Activated T-cell treated with anti-CD3 and anti-CD28 coated beads, Interleukin-2, amount 50 U/mL, for 24 hours (primary cell): Measurements from ENCODE around the gene BCL2L2.
A peak's percentile ranks its signal among the peaks of the same experiment; 100 is the strongest.
"Not testable (repeated sequence)": the region's sequence is repeated elsewhere in the genome, so short reads cannot be mapped to it uniquely, and the experiment has no call there.

Experiments used
- DNase-seq: peaks from one replicate; pipeline ENCODE4 v3.0.0-alpha.2; 2020
- H3K27ac Mint-ChIP-seq: 2 replicates; pipeline ENCODE4 v1.8.0; 2020; ENCODE audit warnings: mild to moderate bottlenecking, mixed read lengths
- H3K27me3 Mint-ChIP-seq: 2 replicates; pipeline ENCODE4 v1.8.0; 2020; ENCODE audit warnings: mixed read lengths
- H3K36me3 Mint-ChIP-seq: 2 replicates; pipeline ENCODE4 v1.8.0; 2020; ENCODE audit warnings: low read depth, mixed read lengths
- H3K4me1 Mint-ChIP-seq: 2 replicates; pipeline ENCODE4 v1.8.0; 2020; ENCODE audit warnings: low read depth, mixed read lengths
- H3K4me3 Mint-ChIP-seq: 2 replicates; pipeline ENCODE4 v1.8.0; 2020; ENCODE audit warnings: mild to moderate bottlenecking, moderate library complexity, mixed read lengths
- H3K9me3 Mint-ChIP-seq: 2 replicates; pipeline ENCODE4 v1.8.0; 2020; ENCODE audit warnings: mixed read lengths

The BCL2L2 gene

DNA sequence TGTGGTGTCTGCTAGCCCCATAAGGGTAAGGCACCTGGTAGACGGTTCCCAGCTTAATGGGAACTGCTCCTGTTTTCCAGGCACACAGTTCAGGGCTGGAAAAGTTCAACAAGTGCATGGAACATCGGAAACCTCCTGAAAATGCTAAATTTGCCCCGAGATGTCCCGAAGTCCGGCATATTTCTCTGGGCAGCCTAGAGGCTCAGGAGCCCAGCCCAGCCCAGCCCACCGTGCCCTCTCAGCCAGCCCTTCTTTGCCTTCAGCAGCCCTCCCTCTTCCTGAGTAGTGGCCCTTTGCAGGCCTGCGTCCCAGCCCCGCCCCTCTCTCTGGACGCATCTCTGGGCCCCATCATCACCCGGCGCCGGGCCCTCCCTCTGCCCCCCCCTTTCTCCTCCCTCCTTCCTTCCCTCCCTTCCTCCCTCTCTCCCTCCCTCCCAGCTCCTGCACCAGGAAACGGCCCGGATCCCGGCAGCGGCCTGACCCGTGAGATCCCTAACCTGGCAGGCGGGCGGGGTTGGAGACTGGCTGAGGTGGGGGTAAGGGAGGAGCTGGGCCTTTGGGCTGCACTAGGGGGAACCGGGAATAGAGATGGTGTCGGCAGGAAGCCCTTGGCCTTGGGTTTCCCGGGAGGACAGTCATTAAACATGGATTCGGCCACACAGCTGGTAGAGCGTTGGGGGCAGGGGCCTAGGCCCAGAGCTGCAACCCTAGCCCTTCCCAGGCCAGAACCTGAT is at the start of gene BCL2L2:
BCL2L2 (plus strand) TSS at position 422 of the 734 bp plus-strand sequence. CDS start 935 bp downstream, outside the sequence.
- Mint-ChIP-seq H3K4me3 (peak within 1 kb of the TSS; percentile 33), H3K27me3 (peaks cover 37% of the 10 kb centered on the region), H3K27ac (no peak within 1 kb of the TSS), H3K36me3 (peaks cover 3% of the 10 kb centered on the region), H3K9me3 (no peaks in the 10 kb centered on the region), H3K4me1 (peaks cover 12% of the 10 kb centered on the region)
- no peak for DNase-seq

- H3K36me3 Mint-ChIP-seq = no peaks in the 10 kb centered on the region
- H3K27ac Mint-ChIP-seq = no peak overlapping the region
- H3K9me3 Mint-ChIP-seq = no peaks in the 10 kb centered on the region
- H3K4me3 Mint-ChIP-seq = no peak overlapping the region
- no peak for DNase-seq
- no peaks in the 10 kb centered on the region for H3K4me1 Mint-ChIP-seq
- H3K27me3 Mint-ChIP-seq = peaks cover 32% of the 10 kb centered on the region
These were observed 48.4 kb upstream of the BCL2L2 start for GRCh38 chr14:23258256-23258655.

DNA sequence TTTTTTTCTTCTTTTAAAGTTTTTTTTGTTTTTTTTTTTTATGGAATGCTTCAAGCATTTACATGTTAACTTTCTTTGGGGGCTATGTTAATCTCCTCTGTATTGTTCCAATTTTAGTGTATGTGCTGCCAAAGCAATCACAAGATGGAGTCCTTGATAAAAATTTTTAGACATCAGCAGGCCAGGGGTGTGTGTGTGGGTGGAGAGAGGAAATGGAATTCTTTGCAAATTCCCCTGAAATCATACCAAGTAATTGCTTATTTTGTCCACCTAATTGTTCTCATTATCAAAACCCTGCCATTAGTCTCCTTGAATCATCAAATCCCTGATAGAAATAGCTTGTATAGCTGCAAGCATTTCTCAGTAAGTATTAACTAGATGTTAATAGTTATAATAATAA is 47.2 kb upstream of the BCL2L2 start:
- no peaks in the 10 kb centered on the region for H3K9me3 Mint-ChIP-seq
- H3K27me3 Mint-ChIP-seq = peaks cover 36% of the 10 kb centered on the region
- H3K4me1 Mint-ChIP-seq = no peaks in the 10 kb centered on the region
- H3K27ac Mint-ChIP-seq = no peak overlapping the region
- DNase-seq = no peak
- H3K36me3 Mint-ChIP-seq = no peaks in the 10 kb centered on the region
- H3K4me3 Mint-ChIP-seq = no peak overlapping the region

DNA sequence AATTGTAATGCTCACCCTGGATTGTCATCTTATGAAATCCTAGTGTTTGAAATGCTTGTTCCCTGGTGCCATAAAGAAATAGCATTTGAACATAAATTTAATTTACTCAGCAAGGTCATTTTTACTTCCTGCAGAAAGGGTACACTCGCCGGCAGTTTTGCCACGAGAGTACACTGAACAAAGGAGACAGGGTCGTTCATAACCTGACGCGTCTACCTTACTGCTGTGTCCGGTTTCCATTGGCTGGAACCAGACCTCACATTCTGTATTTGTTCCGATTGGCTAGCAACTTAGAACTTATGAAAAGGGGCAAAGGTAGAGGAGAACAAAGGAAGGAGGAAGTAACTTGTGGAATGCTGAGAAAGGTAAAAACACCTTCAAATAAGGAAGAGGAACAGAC is 45.8 kb upstream of the BCL2L2 start:
- H3K27me3 Mint-ChIP-seq = peaks cover 41% of the 10 kb centered on the region
- not testable (repeated sequence) for H3K4me1 Mint-ChIP-seq, H3K27ac Mint-ChIP-seq, H3K4me3 Mint-ChIP-seq, H3K36me3 Mint-ChIP-seq, DNase-seq, H3K9me3 Mint-ChIP-seq

DNA sequence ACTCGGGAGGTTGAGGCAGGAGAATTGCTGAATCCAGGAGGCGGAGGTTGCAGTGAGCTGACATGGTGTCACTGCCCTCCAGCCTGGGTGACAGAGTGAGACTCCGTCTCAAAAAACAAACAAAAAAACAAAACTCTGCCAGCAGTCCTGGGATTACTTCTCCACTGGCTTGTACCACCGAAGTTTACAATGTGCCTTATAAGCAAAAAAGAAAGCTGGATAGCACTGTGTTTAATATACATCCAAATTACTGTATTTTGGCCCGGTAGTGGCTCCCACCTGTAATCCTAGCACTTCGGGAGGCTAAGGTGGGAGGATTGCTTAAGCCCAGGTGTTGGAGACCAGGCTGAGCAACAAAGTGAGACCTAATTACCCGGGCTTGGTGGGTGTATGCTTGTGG is 37.4 kb upstream of the BCL2L2 start:
- Mint-ChIP-seq H3K27ac (no peak overlapping the region), H3K4me1 (no peaks in the 10 kb centered on the region), H3K27me3 (peaks cover 8% of the 10 kb centered on the region), H3K9me3 (no peaks in the 10 kb centered on the region), H3K36me3 (no peaks in the 10 kb centered on the region), H3K4me3 (no peak overlapping the region)
- DNase-seq = no peak

DNA sequence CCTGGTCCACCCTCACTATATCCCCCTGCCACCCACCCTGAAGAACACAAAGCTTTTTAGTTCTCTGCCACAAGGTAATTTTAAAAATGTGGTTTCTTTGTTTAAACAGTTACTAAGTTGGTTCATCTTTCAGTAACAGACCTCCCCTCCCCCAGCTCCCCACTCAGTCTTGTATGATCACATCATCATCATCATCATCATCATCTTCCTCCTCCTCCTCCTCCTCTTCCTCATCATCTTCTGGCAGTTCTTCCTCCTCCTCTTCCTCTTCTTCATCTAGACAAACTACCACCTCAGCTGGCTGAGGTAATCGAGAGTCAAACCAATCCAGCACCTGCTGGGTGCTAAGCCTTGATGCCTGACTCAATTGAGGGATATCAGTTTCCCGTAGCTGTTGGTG is 31.2 kb upstream of the BCL2L2 start:
- Mint-ChIP-seq H3K4me3 (no peak overlapping the region), H3K4me1 (no peaks in the 10 kb centered on the region), H3K9me3 (no peaks in the 10 kb centered on the region), H3K27me3 (no peaks in the 10 kb centered on the region), H3K36me3 (peaks cover 22% of the 10 kb centered on the region), H3K27ac (peak overlapping the region; percentile 4)
- no peak for DNase-seq

DNA sequence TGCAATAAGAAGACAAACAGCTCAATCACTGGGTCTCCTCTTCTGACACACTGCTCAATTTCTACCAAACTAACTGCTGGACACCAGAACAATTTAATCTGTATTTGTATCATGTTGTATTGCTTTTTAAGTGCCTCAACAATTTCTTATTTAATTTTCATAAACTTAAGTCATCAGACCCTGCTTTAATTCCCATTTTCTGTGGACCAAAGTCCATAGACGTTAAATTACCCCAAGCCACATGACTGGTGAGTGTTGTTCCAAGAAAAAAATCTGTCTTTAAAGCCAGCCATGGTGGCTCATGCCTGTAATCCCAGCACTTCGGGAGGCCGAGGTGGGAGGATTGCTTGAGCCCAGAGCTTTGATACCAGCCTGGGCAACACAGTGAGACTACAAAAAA is 29.4 kb upstream of the BCL2L2 start:
- Mint-ChIP-seq H3K9me3 (no peaks in the 10 kb centered on the region), H3K36me3 (peaks cover 28% of the 10 kb centered on the region), H3K4me3 (no peak overlapping the region), H3K4me1 (no peaks in the 10 kb centered on the region), H3K27me3 (no peaks in the 10 kb centered on the region), H3K27ac (no peak overlapping the region)
- no peak for DNase-seq

DNA sequence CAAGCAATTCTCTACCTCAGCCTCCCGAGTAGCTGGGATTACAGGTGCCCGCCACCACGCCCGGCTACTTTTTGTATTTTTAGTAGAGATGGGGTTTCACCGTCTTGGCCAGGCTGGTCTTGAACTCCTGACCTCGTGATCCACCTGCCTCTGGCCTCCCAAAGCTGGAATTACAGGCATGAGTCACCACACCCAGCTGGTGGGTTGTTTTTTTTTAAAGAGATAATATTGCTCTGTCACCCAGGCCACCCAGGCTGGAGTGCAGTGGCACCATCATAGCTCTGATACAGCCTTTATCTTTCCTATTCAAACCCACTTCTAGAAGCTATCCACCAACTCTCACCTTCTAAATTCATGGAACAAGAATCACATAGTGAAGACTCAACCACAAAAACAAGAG is 28.7 kb upstream of the BCL2L2 start:
- not testable (repeated sequence) for DNase-seq, H3K9me3 Mint-ChIP-seq, H3K27ac Mint-ChIP-seq, H3K27me3 Mint-ChIP-seq, H3K4me1 Mint-ChIP-seq, H3K4me3 Mint-ChIP-seq
- peaks cover 31% of the 10 kb centered on the region for H3K36me3 Mint-ChIP-seq

- no peaks in the 10 kb centered on the region for H3K27me3 Mint-ChIP-seq
- peaks cover 49% of the 10 kb centered on the region for H3K36me3 Mint-ChIP-seq
- no peaks in the 10 kb centered on the region for H3K9me3 Mint-ChIP-seq
- no peak for DNase-seq
- no peak overlapping the region for H3K4me3 Mint-ChIP-seq
- no peak overlapping the region for H3K27ac Mint-ChIP-seq
- H3K4me1 Mint-ChIP-seq = peaks cover 21% of the 10 kb centered on the region
These were observed 25.4 kb upstream of the BCL2L2 start for GRCh38 chr14:23281247-23281646.

DNA sequence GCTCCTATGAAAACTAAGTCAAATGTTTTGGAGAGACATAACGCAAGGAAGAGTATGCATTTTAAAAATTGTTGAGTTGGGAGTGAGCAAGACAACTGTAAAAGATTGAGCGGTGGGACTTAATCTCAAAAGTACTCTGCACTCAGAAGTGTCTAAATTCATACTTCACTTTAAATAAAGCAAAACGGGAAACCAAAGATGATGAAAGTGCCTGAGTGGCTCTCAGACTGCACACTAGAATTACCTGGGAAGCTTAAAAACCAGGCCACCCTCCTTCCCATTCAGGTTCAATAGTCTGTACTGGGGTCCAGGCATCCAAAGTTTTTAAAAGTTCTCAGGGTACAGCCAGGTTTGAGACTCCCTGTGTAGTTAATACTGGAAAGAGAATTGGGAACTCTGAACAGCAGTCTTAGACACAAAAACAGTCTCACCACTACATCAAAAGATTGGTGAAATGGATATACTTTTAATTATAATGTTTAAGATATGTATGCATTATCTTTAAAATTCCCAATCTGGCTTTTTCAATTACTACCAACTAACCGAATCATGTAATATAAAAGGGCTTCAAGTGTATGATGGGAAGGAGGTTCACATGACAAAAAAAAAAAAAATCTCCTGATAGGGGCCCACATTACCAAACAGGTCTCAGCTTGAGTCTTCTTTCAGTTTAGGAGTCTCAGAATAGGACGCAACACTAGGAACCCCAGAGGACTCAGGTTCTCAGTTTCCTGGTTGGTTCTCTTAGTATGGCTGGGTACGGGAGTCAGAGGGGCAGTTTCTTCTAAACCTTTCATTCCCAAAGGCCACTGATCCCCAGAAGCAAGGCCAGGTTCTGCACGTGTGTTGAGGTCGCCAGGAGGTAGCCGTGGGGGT is 21.7 kb upstream of the BCL2L2 start:
- H3K4me3 Mint-ChIP-seq = peak overlapping the region; percentile 92
- peaks cover 30% of the 10 kb centered on the region for H3K4me1 Mint-ChIP-seq
- H3K36me3 Mint-ChIP-seq = peaks cover 35% of the 10 kb centered on the region
- no peak for DNase-seq
- H3K27me3 Mint-ChIP-seq = no peaks in the 10 kb centered on the region
- no peaks in the 10 kb centered on the region for H3K9me3 Mint-ChIP-seq
- peak overlapping the region; percentile 95 for H3K27ac Mint-ChIP-seq

GRCh38 chr14:23285530-23286019 is 21.1 kb upstream of the BCL2L2 start:
- no peaks in the 10 kb centered on the region for H3K27me3 Mint-ChIP-seq
- H3K9me3 Mint-ChIP-seq = no peaks in the 10 kb centered on the region
- H3K4me1 Mint-ChIP-seq = peaks cover 30% of the 10 kb centered on the region
- peak overlapping the region; percentile 92 for H3K4me3 Mint-ChIP-seq
- peak overlapping the region; percentile 95 for H3K27ac Mint-ChIP-seq
- peaks cover 35% of the 10 kb centered on the region for H3K36me3 Mint-ChIP-seq
- no peak for DNase-seq

GRCh38 chr14:23286020-23286901 is 20.4 kb upstream of the BCL2L2 start, which contains the start of gene HOMEZ:
HOMEZ (minus strand) TSS chr14:23286132; CDS start chr14:23285952, 180 bp downstream.
- H3K27ac Mint-ChIP-seq = peak within 1 kb of the TSS; percentile 95
- peaks cover 30% of the 10 kb centered on the region for H3K4me1 Mint-ChIP-seq
- no peaks in the 10 kb centered on the region for H3K9me3 Mint-ChIP-seq
- H3K36me3 Mint-ChIP-seq = peaks cover 34% of the 10 kb centered on the region
- H3K27me3 Mint-ChIP-seq = no peaks in the 10 kb centered on the region
- DNase-seq = peak; percentile 99
- H3K4me3 Mint-ChIP-seq = peak within 1 kb of the TSS; percentile 92

GRCh38 chr14:23286902-23287479 is 19.6 kb upstream of the BCL2L2 start:
- Mint-ChIP-seq H3K4me1 (peaks cover 30% of the 10 kb centered on the region), H3K9me3 (no peaks in the 10 kb centered on the region), H3K27me3 (no peaks in the 10 kb centered on the region), H3K4me3 (peak overlapping the region; percentile 92), H3K27ac (peak overlapping the region; percentile 94), H3K36me3 (peaks cover 31% of the 10 kb centered on the region)
- DNase-seq = no peak
